ENCODE measurements around the gene CTNNBIP1. TPM values are rescaled to one million over a fixed set of nuclear protein-coding genes. Genes with fewer than 3 reads are reported as not detected.
"Not testable (repeated sequence)": the region's sequence is repeated elsewhere in the genome, so short reads cannot be mapped to it uniquely, and the experiment has no call there.

Gene CTNNBIP1, protein sequence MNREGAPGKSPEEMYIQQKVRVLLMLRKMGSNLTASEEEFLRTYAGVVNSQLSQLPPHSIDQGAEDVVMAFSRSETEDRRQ
- 44.0 TPM for total RNA-seq

DNA sequence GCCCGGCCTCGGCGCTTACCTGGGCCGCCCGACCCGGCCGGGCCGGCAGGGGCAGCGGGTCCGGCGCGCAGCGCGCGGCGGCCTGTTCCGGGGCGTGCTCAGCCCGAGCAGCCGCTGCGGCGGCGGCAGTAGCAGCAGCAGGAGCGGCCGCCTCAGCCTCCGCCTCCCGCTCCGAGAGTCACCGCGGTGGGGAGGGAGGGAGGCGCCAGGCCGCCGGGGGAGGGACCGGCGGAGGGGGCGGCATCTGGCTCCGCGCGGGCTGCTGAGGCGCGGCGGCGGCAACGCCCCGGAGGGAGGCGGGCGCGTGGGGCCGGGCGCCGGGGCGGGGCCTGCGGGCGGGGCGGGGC is at the start of gene CTNNBIP1:
TSS of gene CTNNBIP1 (minus strand) at position 194 of the 347 bp plus-strand sequence. CDS start 38,205 bp downstream, outside the sequence.
- FAIRE-seq (no peak), DNase-seq (ENCODE audit: low spot score in 2 of 2) (peak in 1 of 2 donors; percentile 97)

DNA sequence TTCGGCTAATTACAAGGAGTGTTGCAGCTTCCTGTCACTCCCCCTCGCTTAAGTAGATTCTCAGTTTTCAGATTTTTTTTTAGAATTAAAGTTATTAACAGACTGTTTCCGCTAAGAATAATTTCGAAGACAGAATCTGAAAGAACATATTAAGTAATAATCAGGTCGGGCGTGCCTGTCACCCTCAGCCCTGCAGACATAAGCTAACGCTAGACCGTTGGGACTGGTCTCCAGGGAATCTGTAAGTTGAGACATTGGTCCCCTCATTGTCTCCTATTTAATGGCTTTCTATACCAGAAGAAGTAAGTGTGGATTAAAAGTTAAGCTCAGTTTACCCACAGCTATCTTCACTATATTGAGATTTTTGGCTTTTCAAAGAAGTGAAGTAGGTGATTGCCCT is 47.7 kb upstream of the CTNNBIP1 start:
- no peak for DNase-seq (ENCODE audit: low spot score in 2 of 2)
- FAIRE-seq: no peak

DNA sequence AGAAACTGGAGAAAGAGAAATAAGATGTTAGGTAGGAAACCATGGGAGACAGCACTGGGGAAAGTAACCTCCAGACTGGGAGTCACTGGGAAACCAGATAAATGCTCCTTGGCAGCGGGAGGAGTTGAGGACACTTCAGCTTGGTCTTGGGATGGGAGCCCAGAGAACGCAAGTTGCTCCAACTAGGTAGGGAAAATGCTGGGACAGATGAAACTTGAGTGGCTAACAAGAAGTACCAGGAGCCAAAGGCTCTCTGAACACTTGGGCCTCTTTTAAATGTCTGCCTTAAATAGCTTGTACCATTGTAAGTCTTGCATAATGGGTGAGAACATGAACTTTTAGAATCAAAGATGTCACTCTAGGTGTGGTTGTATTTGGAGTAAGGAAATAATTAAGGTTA is 36.2 kb upstream of the CTNNBIP1 start:
- FAIRE-seq: no peak
- DNase-seq (ENCODE audit: low spot score in 2 of 2): no peak

DNA sequence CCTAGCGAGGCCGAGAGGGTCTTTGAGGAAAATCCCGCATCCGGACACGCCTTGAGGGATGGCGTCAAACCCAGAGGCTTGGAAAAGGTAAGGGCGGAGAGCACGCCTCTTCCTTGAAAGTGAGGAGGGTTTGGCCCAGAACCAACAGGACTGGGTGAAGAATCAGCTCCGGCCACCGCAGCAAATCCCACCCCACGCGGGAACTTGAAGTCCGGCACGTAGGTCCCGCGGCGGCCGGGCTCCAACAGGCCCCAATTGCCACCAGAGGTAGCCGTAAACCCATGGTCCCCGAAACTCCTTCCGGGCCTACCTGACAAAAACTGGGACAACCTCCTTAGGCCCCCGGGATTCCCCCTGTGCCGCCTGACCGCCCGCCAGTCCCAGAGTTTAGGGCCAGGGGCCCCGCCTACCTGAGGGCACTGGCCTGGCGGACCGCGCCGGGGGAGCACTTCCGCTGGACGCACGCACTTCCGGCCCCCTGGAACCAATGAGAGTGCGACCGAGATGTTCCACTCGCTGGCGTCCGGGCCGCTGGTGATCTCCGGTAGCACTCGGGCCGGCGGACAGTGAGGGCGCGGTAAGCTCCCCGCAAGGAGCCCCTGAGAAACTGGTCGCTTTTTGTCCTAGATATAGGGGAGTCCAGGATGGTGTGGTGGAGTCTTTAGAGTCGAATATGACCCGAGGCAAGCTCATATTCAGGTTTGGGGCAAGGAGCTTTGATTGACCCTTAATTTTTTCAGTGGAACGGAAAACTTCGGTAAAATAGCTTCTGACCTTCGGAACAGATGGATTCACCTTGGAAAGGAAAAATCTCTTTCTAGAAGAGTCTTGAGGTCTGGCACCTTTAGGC is 33.1 kb upstream of the CTNNBIP1 start, which contains the start of the genes LZIC and NMNAT1:
TSS of gene LZIC (minus strand) at position 453 of the 850 bp plus-strand sequence. CDS start 6,772 bp downstream, outside the sequence.
TSS of gene NMNAT1 (plus strand) at position 537 of the 850 bp plus-strand sequence. CDS start 28,599 bp downstream, outside the sequence.
- DNase-seq (ENCODE audit: low spot score in 2 of 2): peak; percentile 79 to 94
- no peak for FAIRE-seq

DNA sequence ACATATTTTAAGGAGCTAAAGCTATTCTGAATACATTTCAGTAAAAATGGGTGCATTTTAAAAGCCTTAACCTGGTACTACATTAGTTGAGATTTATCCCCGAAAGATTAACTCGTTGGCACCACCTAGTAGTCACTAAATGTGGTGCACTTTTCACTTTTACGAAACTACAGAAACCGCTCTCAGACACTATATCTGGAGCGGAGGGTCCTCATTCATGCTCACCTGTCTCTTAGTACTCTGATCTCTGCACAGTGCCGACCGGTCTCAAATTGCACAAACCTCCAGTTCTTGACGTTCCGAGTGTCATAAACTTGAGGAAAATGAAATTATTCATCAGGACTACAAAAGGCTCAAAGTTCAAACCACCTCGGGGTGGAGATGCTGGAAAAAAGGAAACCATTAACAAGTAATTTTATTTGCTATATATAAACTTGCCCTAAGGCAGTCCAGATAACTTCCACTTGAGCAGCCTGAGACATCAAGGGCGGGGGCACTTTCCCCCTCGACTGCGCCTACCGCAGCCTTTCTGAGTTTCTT is 32.4 kb upstream of the CTNNBIP1 start:
- peak; percentile 26 to 37 for DNase-seq (ENCODE audit: low spot score in 2 of 2)
- no peak for FAIRE-seq

DNA sequence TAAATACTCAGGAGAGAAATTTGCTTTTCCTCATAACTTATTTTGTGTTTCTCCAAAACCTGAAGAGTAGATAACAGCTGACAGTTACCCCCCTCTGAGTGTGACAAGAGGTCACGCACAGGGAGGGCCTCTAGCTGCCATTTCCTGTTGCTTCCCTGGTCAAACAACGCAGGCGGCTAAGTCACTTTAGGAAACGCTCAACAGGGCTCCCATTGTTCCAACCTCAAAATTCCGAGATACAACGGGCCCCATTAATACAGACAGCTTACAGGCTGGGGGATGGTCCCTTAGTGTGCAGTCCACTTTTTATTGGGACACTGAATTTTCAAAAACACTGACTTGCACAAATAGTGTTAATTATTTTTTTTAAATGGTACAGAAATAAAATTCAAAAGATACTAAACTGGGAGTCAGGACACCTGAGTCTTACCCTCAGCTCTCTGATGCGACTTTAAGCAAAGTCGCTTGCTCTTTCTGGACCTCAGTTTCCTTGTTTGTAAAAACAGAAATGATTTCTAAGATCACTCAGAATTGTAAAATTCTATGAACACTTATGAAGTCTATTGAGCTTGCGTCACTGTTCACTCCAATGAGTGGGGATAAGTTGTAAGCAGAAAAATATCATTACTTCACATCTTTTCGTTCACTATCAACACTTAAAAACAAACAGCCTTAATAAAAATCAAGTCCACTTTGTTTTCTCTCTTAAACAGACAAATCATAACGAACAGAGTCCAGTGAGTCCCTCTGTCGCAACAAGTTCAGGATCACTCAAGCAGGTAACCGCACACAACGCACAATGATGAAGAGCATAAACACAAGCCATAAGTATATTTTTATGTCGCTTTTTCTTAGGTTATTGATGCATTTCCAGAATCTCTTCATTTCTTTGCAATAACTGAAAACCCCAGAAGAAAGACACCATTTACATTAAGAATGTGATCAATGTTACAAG is 19.6 kb upstream of the CTNNBIP1 start:
- DNase-seq (ENCODE audit: low spot score in 2 of 2): peak; percentile 44
- no peak for FAIRE-seq

DNA sequence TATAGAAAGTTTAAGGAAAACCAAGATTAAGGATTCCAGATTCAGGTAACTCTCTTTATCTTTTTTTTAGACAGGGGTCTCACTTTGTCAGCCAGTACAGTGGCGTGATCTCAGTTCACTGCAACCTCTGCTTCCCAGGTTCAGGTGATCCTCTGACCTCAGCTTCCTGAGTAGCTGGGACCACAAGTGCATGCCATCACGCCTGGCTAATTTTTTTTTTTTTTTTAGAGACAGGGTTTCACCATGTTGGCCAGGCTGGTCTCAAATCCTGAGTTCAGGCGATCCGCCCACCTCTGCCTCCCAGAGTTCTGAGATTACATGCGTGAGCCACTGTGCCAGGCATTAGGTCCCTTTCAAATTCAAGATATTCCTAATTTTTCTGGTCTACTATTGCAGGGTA is 17.2 kb upstream of the CTNNBIP1 start:
- no peak for FAIRE-seq
- no peak for DNase-seq (ENCODE audit: low spot score in 2 of 2)

DNA sequence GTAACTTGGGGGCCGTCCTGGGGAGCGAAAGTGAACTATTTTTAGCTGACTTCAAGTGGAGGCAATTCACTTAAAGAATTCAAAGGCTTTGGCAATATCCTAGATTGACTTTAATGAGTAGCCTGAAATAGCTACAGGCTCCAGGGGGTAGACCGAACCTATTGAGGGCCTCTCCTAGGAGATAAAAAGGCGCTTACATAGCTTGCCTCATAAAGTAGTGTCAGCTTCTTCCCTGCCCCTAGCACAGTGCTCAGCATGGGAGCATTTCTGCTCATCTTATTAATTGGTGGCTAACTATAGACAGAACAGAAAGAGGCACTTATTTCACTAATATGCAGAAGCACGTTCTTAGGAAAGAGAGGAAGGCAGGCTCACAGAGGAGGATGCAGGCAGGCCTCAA is 12.3 kb upstream of the CTNNBIP1 start:
- DNase-seq (ENCODE audit: low spot score in 2 of 2): no peak
- FAIRE-seq: no peak

DNA sequence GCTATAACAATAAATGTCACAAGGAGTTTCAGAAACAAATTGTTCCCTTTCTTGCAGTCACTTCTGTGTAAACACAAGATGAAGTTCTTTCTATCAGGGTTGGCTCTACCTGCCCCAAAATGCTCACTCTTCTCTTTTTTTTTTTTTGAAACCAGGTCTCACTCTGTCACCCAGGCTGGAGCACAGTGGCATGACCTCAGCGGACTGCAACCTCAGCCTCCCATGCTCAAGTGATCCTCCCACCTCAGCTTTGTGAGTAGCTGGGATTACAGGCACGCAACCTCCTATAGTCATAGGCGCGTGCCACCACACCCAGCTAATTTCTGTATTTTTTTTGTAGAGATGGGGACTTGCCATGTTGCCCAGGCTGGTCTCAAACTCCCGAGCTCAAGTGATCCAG is 10.5 kb upstream of the CTNNBIP1 start:
- FAIRE-seq (no peak), DNase-seq (ENCODE audit: low spot score in 2 of 2) (no peak)

DNA sequence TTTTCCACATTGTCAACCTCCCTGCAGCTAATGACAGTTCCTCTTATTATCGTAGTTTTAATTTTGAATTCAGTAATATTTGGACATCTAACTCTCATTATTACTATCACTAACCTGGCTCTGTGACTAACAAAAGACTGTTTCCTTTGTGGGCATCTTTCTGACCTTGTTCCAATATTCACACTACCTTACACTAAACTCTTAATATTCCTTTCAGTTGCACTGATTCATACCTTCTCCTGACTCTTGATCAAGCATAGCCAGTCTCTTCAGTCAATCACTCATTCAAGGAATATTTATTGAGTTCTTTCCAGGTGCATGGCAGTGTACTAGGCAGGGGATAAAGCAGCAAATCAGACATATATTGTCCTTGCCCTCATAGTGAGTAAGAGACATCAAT is 7.8 kb upstream of the CTNNBIP1 start:
- FAIRE-seq: no peak
- no peak for DNase-seq (ENCODE audit: low spot score in 2 of 2)

DNA sequence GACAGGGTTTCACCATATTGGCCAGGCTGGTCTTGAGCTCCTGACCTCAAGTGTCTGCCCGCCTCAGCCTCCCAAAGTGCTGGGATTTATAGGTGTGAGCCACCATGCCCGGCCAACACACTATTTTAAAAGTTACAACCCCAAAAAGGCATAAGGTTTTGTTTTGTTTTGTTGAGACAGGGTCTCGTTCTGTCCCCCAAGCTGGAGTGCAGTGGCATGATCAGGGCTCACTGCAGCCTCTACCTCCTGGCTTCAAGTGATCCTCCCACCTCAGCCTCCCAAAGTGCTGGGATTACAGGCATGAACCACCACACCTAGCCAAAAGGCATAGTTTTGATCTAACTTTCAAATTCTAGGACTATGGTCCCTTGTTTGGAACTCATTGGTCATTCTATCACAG is 7.4 kb upstream of the CTNNBIP1 start:
- not testable (repeated sequence) for FAIRE-seq; DNase-seq (ENCODE audit: low spot score in 2 of 2)

DNA sequence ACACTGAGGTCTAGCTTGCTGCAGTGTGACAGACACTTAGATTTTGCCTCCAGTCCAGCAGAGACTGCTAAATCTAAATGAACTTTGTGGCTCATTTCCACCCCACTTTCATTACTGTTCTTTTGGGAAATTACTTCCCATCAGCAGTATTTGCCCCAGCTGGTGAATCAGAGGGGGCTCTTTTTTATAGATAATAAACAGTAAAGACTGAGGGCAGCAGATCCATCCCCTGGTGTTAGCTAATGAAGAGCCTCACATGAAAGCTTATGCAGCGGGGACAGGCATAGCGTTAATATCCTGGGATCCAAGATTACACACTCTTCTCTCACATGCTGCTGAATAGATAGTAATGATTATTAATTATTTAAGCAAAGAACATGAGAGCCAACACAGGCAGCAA is 6.4 kb upstream of the CTNNBIP1 start:
- DNase-seq (ENCODE audit: low spot score in 2 of 2) (no peak), FAIRE-seq (no peak)

DNA sequence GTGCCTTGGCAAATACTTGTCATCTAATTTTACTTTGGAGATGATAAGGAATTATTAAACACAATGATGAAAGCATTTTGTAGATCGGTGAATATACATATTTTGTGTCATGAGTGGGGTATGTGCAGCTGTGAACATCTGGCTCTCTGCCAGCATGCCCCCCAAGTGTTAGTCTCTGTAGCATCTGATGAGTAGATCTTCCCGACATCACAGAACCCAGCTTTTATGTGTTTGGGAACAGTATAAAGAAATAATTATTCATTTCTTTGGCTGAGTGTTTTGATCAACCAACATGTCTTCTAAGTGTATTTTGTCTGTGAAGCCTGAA is 4.5 kb upstream of the CTNNBIP1 start:
- FAIRE-seq: no peak
- no peak for DNase-seq (ENCODE audit: low spot score in 2 of 2)

DNA sequence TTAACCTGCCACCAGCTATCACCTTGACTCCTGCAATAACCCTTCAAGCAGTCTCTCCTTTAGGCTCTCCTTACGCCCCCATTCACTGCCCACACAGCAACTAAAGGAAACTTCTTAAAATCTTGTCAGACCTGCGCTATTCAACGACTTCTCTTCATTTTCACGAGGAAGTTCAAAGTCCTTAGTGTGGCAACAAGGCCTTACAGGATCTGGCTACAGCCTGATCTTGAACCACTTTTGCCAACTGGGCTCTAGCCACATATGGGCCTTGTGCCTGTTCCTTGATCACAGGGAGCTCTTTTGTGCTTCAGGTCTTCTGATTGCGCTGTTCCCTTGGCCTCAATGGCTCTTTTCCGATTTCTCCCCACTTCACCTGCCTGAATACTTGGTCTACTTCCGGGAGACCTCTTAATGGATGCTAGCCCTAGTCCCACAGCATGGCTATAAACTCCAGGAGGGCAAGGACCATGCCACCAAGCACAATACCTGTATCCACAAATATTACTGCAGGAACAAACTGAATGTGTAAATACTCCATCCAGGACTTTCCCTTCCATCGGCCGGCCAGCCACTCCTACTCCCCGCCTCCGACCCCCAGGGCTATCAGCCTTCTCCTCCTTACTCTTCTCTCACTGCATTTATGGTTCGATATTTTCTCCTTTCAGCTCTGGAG is 2.3 kb upstream of the CTNNBIP1 start:
- no peak for DNase-seq (ENCODE audit: low spot score in 2 of 2)
- FAIRE-seq: no peak

DNA sequence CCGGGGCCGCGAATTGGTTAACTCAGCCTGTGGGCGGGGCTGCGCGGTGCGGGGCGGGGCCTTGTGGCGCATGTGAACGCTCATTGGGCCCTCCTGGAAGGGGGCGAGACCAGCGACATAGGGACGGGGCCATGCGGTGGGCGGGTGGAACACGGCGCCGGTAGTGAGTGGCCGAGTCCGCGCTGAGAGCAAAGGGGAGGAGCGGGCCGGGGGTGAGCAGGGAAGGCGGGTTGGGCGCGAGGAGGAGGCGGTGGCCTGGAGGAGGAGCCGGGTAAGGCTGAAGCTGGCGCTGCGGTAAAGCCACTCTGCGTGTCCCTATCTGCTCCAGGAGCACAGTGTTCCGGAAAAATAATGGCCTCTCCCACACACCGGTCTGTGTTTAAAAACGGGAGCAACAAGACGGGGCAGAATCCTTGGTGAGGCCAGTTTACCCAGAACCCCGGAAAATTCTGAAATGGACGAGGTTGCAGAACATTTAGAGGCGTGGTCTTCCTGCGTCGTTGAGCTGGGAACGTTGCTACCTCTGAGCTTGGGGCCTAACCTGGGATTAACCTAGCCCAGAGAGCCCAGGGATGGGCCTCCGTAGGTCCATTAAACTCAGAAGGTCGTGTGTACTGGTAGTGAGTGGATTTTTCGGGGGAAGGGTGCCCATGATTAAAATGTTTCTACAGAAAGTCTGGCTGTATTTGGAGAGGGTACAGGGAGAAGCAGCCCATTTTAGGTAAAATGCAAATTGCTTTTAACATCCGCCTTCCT is 532 bp upstream of the CTNNBIP1 start:
- DNase-seq (ENCODE audit: low spot score in 2 of 2): peak in 1 of 2 donors; percentile 97
- no peak for FAIRE-seq

DNA sequence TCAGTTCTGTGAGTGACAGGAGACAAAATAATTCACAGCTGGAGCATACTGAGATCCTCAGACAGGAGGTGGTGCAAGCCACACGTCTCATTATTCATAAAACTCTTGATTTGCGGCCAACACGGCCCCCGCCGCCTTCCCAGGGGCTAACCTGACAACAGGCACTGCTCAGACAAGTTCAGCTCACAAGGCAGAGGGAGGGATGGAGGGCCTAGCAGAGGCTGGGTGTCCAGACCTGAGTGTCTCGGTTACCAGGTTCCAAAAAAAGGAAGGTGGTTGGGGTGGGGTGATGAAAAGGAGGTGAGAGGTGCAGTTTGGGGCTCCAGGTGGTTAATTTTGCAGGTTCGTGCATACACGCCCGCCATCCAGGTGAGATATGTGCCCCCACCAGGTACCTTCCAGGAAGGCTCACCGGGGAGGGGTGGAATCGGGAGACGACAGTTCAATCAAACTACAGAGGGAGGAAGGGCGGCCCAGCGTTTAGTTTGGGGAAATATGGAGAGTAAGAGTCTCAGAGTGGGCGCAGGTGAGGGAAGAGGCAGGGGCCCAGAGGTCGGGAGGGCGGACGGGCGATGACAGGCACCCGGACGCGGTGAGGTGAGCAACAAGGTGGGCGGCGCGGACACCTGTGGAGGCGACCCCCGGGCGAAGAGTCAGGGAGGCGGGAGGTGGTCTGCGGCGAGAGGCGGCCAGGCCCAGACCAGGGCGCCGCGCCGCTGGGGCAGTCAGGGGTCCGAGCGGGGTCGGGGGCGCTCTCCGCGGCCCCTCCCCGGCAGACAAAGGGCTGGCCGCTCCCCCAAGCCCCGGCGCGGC is 629 bp downstream of the CTNNBIP1 start:
- no peak for FAIRE-seq
- no peak for DNase-seq (ENCODE audit: low spot score in 2 of 2)

DNA sequence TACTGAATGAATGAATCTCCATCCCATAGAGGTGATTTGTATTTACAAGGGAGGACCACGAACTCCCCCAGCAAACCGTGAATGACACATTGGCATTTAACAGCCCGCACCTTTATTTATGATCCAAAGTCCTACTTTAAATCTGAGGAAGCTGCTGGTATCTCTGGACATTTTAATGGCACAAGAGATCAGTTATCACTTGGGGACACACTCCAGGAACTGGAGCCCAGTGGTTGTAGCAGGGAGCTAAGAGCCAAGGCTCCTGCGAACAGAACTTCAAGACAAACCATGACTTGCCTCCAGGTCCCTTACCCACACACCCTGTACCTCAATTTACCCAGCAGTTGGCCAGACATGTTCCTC is 1.2 kb downstream of the CTNNBIP1 start:
- DNase-seq (ENCODE audit: low spot score in 2 of 2): no peak

DNA sequence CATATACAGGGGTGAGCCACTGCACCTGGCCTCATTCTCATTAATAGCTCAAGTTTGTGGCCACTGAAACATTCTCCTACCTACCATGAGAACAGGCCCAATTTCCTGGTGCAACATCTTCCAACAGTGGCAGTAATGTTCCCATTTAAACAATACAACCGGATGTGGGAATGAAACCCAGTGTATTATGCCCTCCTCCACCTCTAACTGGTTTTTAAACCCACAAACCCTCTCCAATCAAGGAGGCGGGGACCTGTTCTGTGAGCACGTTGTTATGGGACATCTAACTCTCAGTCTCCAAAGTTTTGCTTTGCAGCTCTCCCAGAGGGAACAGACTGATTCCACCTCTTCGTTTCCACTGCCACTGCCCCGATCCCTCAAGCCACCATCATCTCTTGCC is 2.6 kb downstream of the CTNNBIP1 start:
- no peak for DNase-seq (ENCODE audit: low spot score in 2 of 2)
- FAIRE-seq: no peak

More for the DNA sequence above, 1.2 kb downstream of the CTNNBIP1 start:
- no peak for FAIRE-seq

DNA sequence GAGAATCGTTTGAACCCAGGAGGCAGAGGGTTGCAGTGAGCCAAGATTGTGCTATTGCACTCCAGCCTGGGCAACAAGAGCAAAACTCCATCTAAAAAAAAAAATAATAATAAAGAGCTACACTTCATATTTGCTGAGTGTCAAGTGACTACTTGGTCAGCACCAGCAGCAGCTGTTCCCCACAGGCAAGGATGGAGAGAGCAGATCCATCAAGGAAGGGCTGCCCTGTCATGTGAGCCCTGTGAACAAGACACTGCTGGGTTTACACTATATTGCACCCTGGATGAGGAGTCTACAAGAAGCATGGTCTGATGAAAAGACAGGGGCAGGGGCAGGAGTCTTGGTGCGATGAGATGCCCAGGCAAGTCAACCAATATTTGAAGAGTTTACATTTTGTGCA is 3.6 kb downstream of the CTNNBIP1 start:
- DNase-seq (ENCODE audit: low spot score in 2 of 2) (no peak), FAIRE-seq (no peak)

Measured in frontal cortex (tissue), 4 donors.